ENCODE data around the gene MDFIC. TPM values are rescaled to one million over a fixed set of nuclear protein-coding genes. Genes with fewer than 3 reads are reported as not detected.

MDFIC gene
- total RNA-seq, 3 donors from 2014 or later: 10.4 to 29.5 (median 13.0) TPM

GRCh38 chr7:114903131-114903530 is 18.8 kb upstream of the MDFIC start:
- Histone ChIP-seq H3K4me1 (ENCODE audit: low read depth) (no peaks in the 10 kb centered on the region), H3K36me3 (ENCODE audit: low read depth) (no peaks in the 10 kb centered on the region), H3K4me3 (no peak overlapping the region), H3K9me3 (no peaks in the 10 kb centered on the region)
- no peak for ATAC-seq
- no peak for DNase-seq
- intact Hi-C loops (cut with DNase I, micrococcal nuclease): no loop called here
- no peak for TF ChIP-seq CTCF (IDR thresholded peaks at IDR 0.05)

DNA sequence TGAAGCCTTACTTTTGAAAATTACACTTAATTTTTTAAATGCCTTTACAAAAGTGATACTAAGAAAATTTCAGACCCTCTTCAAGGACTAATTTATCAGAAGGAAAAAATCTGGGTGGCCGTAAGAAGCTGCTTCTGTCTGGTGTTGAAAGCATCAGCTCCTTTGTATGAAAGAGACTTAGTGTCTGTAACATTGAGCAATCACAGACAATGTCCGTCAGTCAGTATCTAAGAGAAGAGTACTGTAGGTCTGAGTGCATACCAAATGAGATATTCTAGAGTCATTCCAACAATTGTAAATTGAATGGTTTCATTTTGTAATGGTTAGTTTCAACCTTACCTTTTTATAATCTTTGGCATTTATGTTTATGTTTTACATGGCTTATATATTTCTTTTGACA is 11.1 kb upstream of the MDFIC start:
- Histone ChIP-seq H3K36me3 (ENCODE audit: low read depth) (no peaks in the 10 kb centered on the region), H3K9me3 (no peaks in the 10 kb centered on the region), H3K4me3 (no peak overlapping the region), H3K4me1 (ENCODE audit: low read depth) (no peaks in the 10 kb centered on the region)
- intact Hi-C loops (cut with DNase I, micrococcal nuclease): no loop called here
- no peak for TF ChIP-seq CTCF (IDR thresholded peaks at IDR 0.05)
- DNase-seq: no peak
- ATAC-seq: no peak

DNA sequence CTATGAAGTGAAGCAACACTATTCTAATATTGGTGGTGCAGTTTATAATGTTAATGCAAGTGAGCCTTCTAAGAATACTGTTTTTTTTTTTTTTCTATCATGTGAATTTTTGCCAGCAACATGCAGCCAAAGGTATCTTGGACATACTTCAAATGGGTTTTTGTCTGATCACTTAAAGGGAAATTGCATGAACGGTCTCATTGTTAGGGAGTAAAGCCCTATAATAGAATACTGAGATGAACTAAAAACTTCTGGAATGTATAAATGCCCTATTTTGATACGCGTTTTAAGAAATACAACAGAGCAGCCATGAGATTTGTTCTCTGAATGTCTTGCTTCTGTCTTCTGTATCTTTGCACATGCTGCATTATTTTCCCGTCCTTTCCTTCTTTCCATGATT is 10.5 kb upstream of the MDFIC start:
- H3K36me3 ChIP-seq (ENCODE audit: low read depth): no peaks in the 10 kb centered on the region
- ATAC-seq (no peak), DNase-seq (no peak)
- no peak overlapping the region for H3K4me3 ChIP-seq
- no peak for TF ChIP-seq CTCF (IDR thresholded peaks at IDR 0.05)
- no peaks in the 10 kb centered on the region for H3K4me1 ChIP-seq (ENCODE audit: low read depth)
- intact Hi-C loops (cut with DNase I, micrococcal nuclease): no loop called here
- H3K9me3 ChIP-seq: no peaks in the 10 kb centered on the region

DNA sequence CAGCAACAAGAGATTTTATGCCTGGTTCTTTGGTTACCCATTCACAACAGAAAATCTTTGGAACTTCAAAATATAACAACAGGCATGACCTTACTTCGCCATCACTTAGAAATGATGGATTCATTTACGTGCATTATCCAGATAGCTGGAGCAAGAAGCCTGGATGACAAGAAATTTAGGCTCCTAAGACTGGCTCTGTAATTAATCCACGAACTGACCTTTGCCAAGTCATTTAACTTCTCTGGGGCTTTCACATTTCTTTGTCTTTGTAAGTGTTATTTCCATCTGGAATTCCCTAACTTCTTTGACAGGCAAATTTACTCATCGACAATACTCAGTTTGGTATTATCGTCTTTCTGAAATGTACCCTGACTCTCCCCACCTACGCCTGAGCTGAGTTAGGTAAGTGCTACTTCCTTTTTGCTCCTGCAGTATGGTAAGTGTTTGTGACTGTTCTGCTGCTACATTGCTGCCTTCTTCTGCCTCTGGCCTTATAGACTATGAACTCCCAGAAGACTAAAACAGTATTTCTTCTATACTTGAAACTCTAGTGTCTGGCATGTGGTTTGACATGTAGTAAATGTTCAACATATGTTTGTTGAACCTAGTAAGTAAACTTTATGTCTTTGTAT is 5.5 kb upstream of the MDFIC start:
- TF ChIP-seq CTCF (IDR thresholded peaks at IDR 0.05): no peak
- no peaks in the 10 kb centered on the region for H3K9me3 ChIP-seq
- intact Hi-C loops (cut with DNase I, micrococcal nuclease): no loop called here
- ATAC-seq (peak; percentile 76), DNase-seq (no peak)
- H3K36me3 ChIP-seq (ENCODE audit: low read depth): no peaks in the 10 kb centered on the region
- H3K4me1 ChIP-seq (ENCODE audit: low read depth): no peaks in the 10 kb centered on the region
- H3K4me3 ChIP-seq: no peak overlapping the region

- Histone ChIP-seq H3K9me3 (no peaks in the 10 kb centered on the region), H3K4me1 (ENCODE audit: low read depth) (peaks cover 3% of the 10 kb centered on the region), H3K4me3 (no peak overlapping the region), H3K36me3 (ENCODE audit: low read depth) (no peaks in the 10 kb centered on the region)
- no peak for TF ChIP-seq CTCF (IDR thresholded peaks at IDR 0.05)
- ATAC-seq (no peak), DNase-seq (no peak)
- intact Hi-C loops (cut with DNase I, micrococcal nuclease): no loop called here
Observed at GRCh38 chr7:114917211-114917839, 4.6 kb upstream of the MDFIC start.
